NCI-H2107 (cell line): Measurements from ENCODE around the gene PPFIA4.
A peak's percentile ranks its signal among the peaks of the same experiment; 100 is the strongest.

ENCODE experiments used
- DNase-seq: peaks from one replicate; lab custom pipeline; 2025; lab: John Stamatoyannopoulos, UW

PPFIA4 gene

GRCh38 chr1:203099805-203100515, 73.7 kb downstream of the PPFIA4 start:
- no peak for DNase-seq

GRCh38 chr1:203100516-203100869, 74.2 kb downstream of the PPFIA4 start:
- DNase-seq, result no peak

- DNase-seq, result no peak
Measured at GRCh38 chr1:203101813-203102634, 75.7 kb downstream of the PPFIA4 start.

GRCh38 chr1:203103216-203103615, 76.9 kb downstream of the PPFIA4 start:
- no peak for DNase-seq

GRCh38 chr1:203103829-203104495, 77.7 kb downstream of the PPFIA4 start:
- DNase-seq, result no peak

- no peak for DNase-seq
Measured at GRCh38 chr1:203104789-203105390, 78.6 kb downstream of the PPFIA4 start.

GRCh38 chr1:203112475-203112874, 86.2 kb downstream of the PPFIA4 start:
- DNase-seq, result no peak

GRCh38 chr1:203113308-203113707, 87.0 kb downstream of the PPFIA4 start:
- DNase-seq, result no peak

GRCh38 chr1:203114202-203114601, 87.9 kb downstream of the PPFIA4 start:
- DNase-seq, result no peak

- DNase-seq, result no peak
Measured at GRCh38 chr1:203116091-203116820, 90.0 kb downstream of the PPFIA4 start.

- DNase-seq, result peak; percentile 79
Measured at GRCh38 chr1:203117611-203118575, 91.6 kb downstream of the PPFIA4 start.

GRCh38 chr1:203120325-203121153, 94.2 kb downstream of the PPFIA4 start:
- no peak for DNase-seq

- no peak for DNase-seq
Measured at GRCh38 chr1:203121186-203122015, 95.1 kb downstream of the PPFIA4 start.

- DNase-seq, result no peak
Measured at GRCh38 chr1:203122159-203122558, 95.9 kb downstream of the PPFIA4 start.

GRCh38 chr1:203124011-203124410, 97.7 kb downstream of the PPFIA4 start:
- DNase-seq, result no peak

GRCh38 chr1:203124546-203125317, 98.4 kb downstream of the PPFIA4 start:
- DNase-seq, result no peak

- no peak for DNase-seq
Measured at GRCh38 chr1:203126151-203126865, 100.0 kb downstream of the PPFIA4 start.
